ENCODE results near the gene CIITA.

Gene CIITA

GRCh38 chr16:10862438-10862837 lies 14.6 kb upstream of the CIITA start:
- Histone ChIP-seq H3K4me3 (no peak overlapping the region), H3K4me2 (peak overlapping the region; percentile 6 to 74 (median 54); a peak in 21 of 22 replicates), H4K20me1 (no peaks in the 10 kb centered on the region), H3K9ac (0 out of 22 replicates have a peak overlapping the region, but pooled peaks of 1 of the 11 experiments have one; percentile 17), H3K27me3 (no peaks in the 10 kb centered on the region), H3K27ac (peak overlapping the region in 10 of 11 experiments; percentile 4 to 72 (median 42); a peak in 15 of 22 replicates), H3K9me3 (replicated peaks in 1 of 11) (peaks cover 0 to 10% (median 0%) of the 10 kb centered on the region in 11 experiments; a peak in 1 of 22 replicates), H3K36me3 (no peaks in the 10 kb centered on the region), H3K4me1 (peaks cover 37 to 79% (median 57%) of the 10 kb centered on the region in 10 experiments)
- TF ChIP-seq Cebpa-rat (IDR thresholded peaks at IDR 0.05): peak in 10 of 11 experiments; percentile 17 to 75 (median 54); a peak in 13 of 22 replicates

- Histone ChIP-seq H3K36me3 (no peaks in the 10 kb centered on the region), H3K9ac (peak overlapping the region in 5 of 11 experiments; percentile 3 to 65 (median 13); a peak in 5 of 22 replicates), H3K27ac (peak overlapping the region in 9 of 11 experiments; percentile 6 to 93 (median 40); a peak in 12 of 22 replicates), H3K4me2 (peak overlapping the region; percentile 84 to 98 (median 96)), H3K9me3 (replicated peaks in 1 of 11) (peaks cover 0 to 10% (median 0%) of the 10 kb centered on the region in 11 experiments; a peak in 1 of 22 replicates), H3K4me1 (peaks cover 75 to 100% (median 89%) of the 10 kb centered on the region in 10 experiments), H4K20me1 (no peaks in the 10 kb centered on the region), H3K27me3 (no peaks in the 10 kb centered on the region), H3K4me3 (no peak overlapping the region)
- no peak for TF ChIP-seq Cebpa-rat (IDR thresholded peaks at IDR 0.05)
These were observed 10.7 kb upstream of the CIITA start for GRCh38 chr16:10865991-10866966.

- H4K20me1 ChIP-seq: no peaks in the 10 kb centered on the region
- H3K27ac ChIP-seq: peak overlapping the region; percentile 39 to 93 (median 89); a peak in 19 of 22 replicates
- no peaks in the 10 kb centered on the region for H3K36me3 ChIP-seq
- peak overlapping the region in 9 of 11 experiments; percentile 36 to 83 (median 70); a peak in 17 of 22 replicates for H3K9ac ChIP-seq
- H3K9me3 ChIP-seq (replicated peaks in 1 of 11): peaks cover 0 to 10% (median 0%) of the 10 kb centered on the region in 11 experiments; a peak in 1 of 22 replicates
- H3K4me2 ChIP-seq: peak overlapping the region; percentile 84 to 98 (median 96)
- H3K4me1 ChIP-seq: peaks cover 80 to 100% (median 91%) of the 10 kb centered on the region in 10 experiments
- no peaks in the 10 kb centered on the region for H3K27me3 ChIP-seq
- no peak for TF ChIP-seq Cebpa-rat (IDR thresholded peaks at IDR 0.05)
- H3K4me3 ChIP-seq: 0 out of 20 replicates have a peak overlapping the region, but pooled peaks of 1 of the 10 experiments have one; percentile 25
These were observed 9.8 kb upstream of the CIITA start for GRCh38 chr16:10867199-10867598.

- TF ChIP-seq Cebpa-rat (IDR thresholded peaks at IDR 0.05): no peak
- peaks cover 80 to 100% (median 91%) of the 10 kb centered on the region in 10 experiments for H3K4me1 ChIP-seq
- no peaks in the 10 kb centered on the region for H4K20me1 ChIP-seq
- H3K9me3 ChIP-seq (replicated peaks in 1 of 11): peaks cover 0 to 10% (median 0%) of the 10 kb centered on the region in 11 experiments; a peak in 1 of 22 replicates
- peak overlapping the region in 3 of 10 experiments; percentile 45 to 65 (median 49); a peak in 5 of 20 replicates for H3K4me3 ChIP-seq
- H3K27ac ChIP-seq: peak overlapping the region; percentile 39 to 93 (median 89); a peak in 21 of 22 replicates
- no peaks in the 10 kb centered on the region for H3K36me3 ChIP-seq
- H3K27me3 ChIP-seq: no peaks in the 10 kb centered on the region
- H3K4me2 ChIP-seq: peak overlapping the region; percentile 84 to 98 (median 96)
- H3K9ac ChIP-seq: peak overlapping the region; percentile 6 to 83 (median 70); a peak in 19 of 22 replicates
These were observed 8.9 kb upstream of the CIITA start for GRCh38 chr16:10868104-10868595.

GRCh38 chr16:10868596-10869469 lies 8.2 kb upstream of the CIITA start:
- no peak for TF ChIP-seq Cebpa-rat (IDR thresholded peaks at IDR 0.05)
- peak overlapping the region in 8 of 10 experiments; percentile 14 to 65 (median 46); a peak in 13 of 20 replicates for H3K4me3 ChIP-seq

GRCh38 chr16:10870137-10870776 lies 6.7 kb upstream of the CIITA start:
- Histone ChIP-seq H3K9ac (peak overlapping the region in 10 of 11 experiments; percentile 8 to 83 (median 72); a peak in 15 of 22 replicates), H3K36me3 (no peaks in the 10 kb centered on the region), H3K4me3 (peak overlapping the region in 4 of 10 experiments; percentile 4 to 45 (median 20); a peak in 3 of 20 replicates), H3K9me3 (replicated peaks in 1 of 11) (no peaks in the 10 kb centered on the region), H3K27me3 (no peaks in the 10 kb centered on the region), H4K20me1 (no peaks in the 10 kb centered on the region), H3K4me2 (peak overlapping the region; percentile 84 to 98 (median 96)), H3K27ac (peak overlapping the region; percentile 74 to 93 (median 89); a peak in 21 of 22 replicates), H3K4me1 (peaks cover 98 to 100% (median 100%) of the 10 kb centered on the region in 10 experiments)
- TF ChIP-seq Cebpa-rat (IDR thresholded peaks at IDR 0.05): no peak

More at GRCh38 chr16:10868596-10869469, 8.2 kb upstream of the CIITA start:
- H3K4me1 ChIP-seq: peaks cover 86 to 100% (median 93%) of the 10 kb centered on the region in 10 experiments
- no peaks in the 10 kb centered on the region for H3K36me3 ChIP-seq
- peak overlapping the region; percentile 84 to 98 (median 96) for H3K4me2 ChIP-seq
- H4K20me1 ChIP-seq: no peaks in the 10 kb centered on the region
- H3K9me3 ChIP-seq (replicated peaks in 1 of 11): peaks cover 0 to 10% (median 0%) of the 10 kb centered on the region in 11 experiments; a peak in 1 of 22 replicates
- H3K9ac ChIP-seq: peak overlapping the region; percentile 36 to 83 (median 74); a peak in 20 of 22 replicates
- peak overlapping the region; percentile 39 to 93 (median 89); a peak in 21 of 22 replicates for H3K27ac ChIP-seq
- H3K27me3 ChIP-seq: no peaks in the 10 kb centered on the region

- peaks cover 98 to 100% (median 100%) of the 10 kb centered on the region in 10 experiments for H3K4me1 ChIP-seq
- H3K27me3 ChIP-seq: no peaks in the 10 kb centered on the region
- H3K27ac ChIP-seq: peak overlapping the region; percentile 74 to 93 (median 89); a peak in 21 of 22 replicates
- no peak for TF ChIP-seq Cebpa-rat (IDR thresholded peaks at IDR 0.05)
- no peaks in the 10 kb centered on the region for H4K20me1 ChIP-seq
- no peaks in the 10 kb centered on the region for H3K9me3 ChIP-seq (replicated peaks in 1 of 11)
- H3K9ac ChIP-seq: peak overlapping the region; percentile 8 to 83 (median 66); a peak in 16 of 22 replicates
- H3K4me3 ChIP-seq: peak overlapping the region in 4 of 10 experiments; percentile 4 to 45 (median 20); a peak in 5 of 20 replicates
- H3K4me2 ChIP-seq: peak overlapping the region; percentile 84 to 98 (median 96)
- H3K36me3 ChIP-seq: no peaks in the 10 kb centered on the region
These were observed 6.2 kb upstream of the CIITA start for GRCh38 chr16:10870808-10871156.

Data from BLaER1 treated with 17β-estradiol and CSF1 and Interleukin-3, amounts not matched to agents 10 nM and 100 nM (cell line).